Gastroesophageal sphincter (tissue), 4 donors: ENCODE data around the gene TPD52L2. TPM values are rescaled to one million over a fixed set of nuclear protein-coding genes. Genes with fewer than 3 reads are reported as not detected.
"Not testable (repeated sequence)": the region's sequence is repeated elsewhere in the genome, so short reads cannot be mapped to it uniquely, and the experiment has no call there.

ENCODE experiments used
- ATAC-seq: fragments of 150-250 bp; one replicate; pipeline ENCODE4 v1.9.1; 2016; ENCODE audit warnings: mild to moderate bottlenecking, moderate library complexity
- H3K27ac ChIP-seq, 4 donors: fragments of 200-600 bp; sonication (generic) in 3 of 4; 1 replicate in 3 of 4; 2 replicates in 1 of 4; pipeline ENCODE4 v1.5.1; 2016 to 2019
- H3K27me3 ChIP-seq: fragments of 200-600 bp; sonication (generic); one replicate; pipeline ENCODE4 v1.5.1; 2019
- H3K36me3 ChIP-seq, 2 donors: fragments of 200-600 bp; sonication (generic); one replicate each; pipeline ENCODE4 v1.5.1; 2019; ENCODE audit warnings: control low read depth in 1 of 2
- H3K4me1 ChIP-seq, 3 donors: fragments of 200-600 bp; sonication (generic); 1 replicate in 2 of 3; 2 replicates in 1 of 3; pipeline ENCODE4 v1.5.1; 2016 to 2019; ENCODE audit warnings: control low read depth in 2 of 3
- H3K4me3 ChIP-seq, 2 donors: fragments of 200-600 bp; sonication (generic); one replicate each; pipeline ENCODE4 v1.5.1; 2019; ENCODE audit warnings: mild to moderate bottlenecking in 1 of 2, moderate library complexity in 1 of 2
- H3K9me3 ChIP-seq, 3 donors: fragments of 200-600 bp; sonication (generic); one replicate each; pipeline ENCODE4 v1.5.1; 2017 to 2019; ENCODE audit warnings: control low read depth in 2 of 3
- CTCF ChIP-seq, 4 experiments: fragments of 200-600 bp in 2 of 4; fragments of 450-650 bp in 2 of 4; sonication (generic) in 1 of 4; IDR thresholded peaks; one replicate each; pipeline ENCODE4 v1.5.1; 2017 to 2019; ENCODE audit warnings: antibody characterized with exemption in 4 of 4, mild to moderate bottlenecking in 2 of 4, moderate library complexity in 2 of 4
- EP300 ChIP-seq: sonication (generic); formaldehyde crosslinking; IDR thresholded peaks from one replicate; pipeline ENCODE4 v1.6.1; 2017; ENCODE audit warnings: antibody characterized with exemption, mild to moderate bottlenecking
- POLR2A ChIP-seq, 2 donors: fragments of 450-650 bp; IDR thresholded peaks; one replicate each; pipeline ENCODE4 v1.6.1; 2017; ENCODE audit warnings: antibody characterized with exemption in 2 of 2, mild to moderate bottlenecking in 2 of 2, moderate library complexity in 1 of 2
- POLR2AphosphoS5 ChIP-seq: sonication (generic); formaldehyde crosslinking; IDR thresholded peaks from one replicate; pipeline ENCODE4 v1.6.1; 2017; ENCODE audit warnings: antibody characterized with exemption
- WGBS, 2 donors: methylation state at CpG; one replicate each; pipeline ENCODE4 v1.1.5; 2018; ENCODE audit warnings: low coverage in 1 of 2; 5-methylcytosine and 5-hydroxymethylcytosine counted together
- total RNA-seq, 4 donors: library from RNA; depleted of rRNA; stranded (reverse); fragments of >200 nt; gene quantifications; one replicate each; pipeline ENCODE4 v1.1.0, GENCODE V29; 2016

Gene TPD52L2
- total RNA-seq, 4 donors from 2014 or later = 136 to 157 (median 145) TPM

- peaks cover 0 to 44% of the 10 kb centered on the region in 2 donors for H3K36me3 ChIP-seq
- no peak for ATAC-seq
- H3K9me3 ChIP-seq = no peaks in the 10 kb centered on the region
- WGBS, 2 donors = 33 to 65% methylated on average over 8 of the region's 8 CpGs
- H3K27ac ChIP-seq = no peak overlapping the region
- H3K27me3 ChIP-seq = no peaks in the 10 kb centered on the region
- no peak for TF ChIP-seq EP300
- no peak for TF ChIP-seq CTCF (IDR thresholded peaks at IDR 0.05)
- no peak overlapping the region for H3K4me3 ChIP-seq
- H3K4me1 ChIP-seq = no peaks in the 10 kb centered on the region
Observed at GRCh38 chr20:63923651-63924050, 58.6 kb downstream of the TPD52L2 start.

GRCh38 chr20:63924241-63924640 is 59.2 kb downstream of the TPD52L2 start:
- Histone ChIP-seq H3K4me1 (no peaks in the 10 kb centered on the region), H3K27me3 (no peaks in the 10 kb centered on the region), H3K4me3 (no peak overlapping the region), H3K9me3 (no peaks in the 10 kb centered on the region), H3K36me3 (peaks cover 0 to 44% of the 10 kb centered on the region in 2 donors), H3K27ac (no peak overlapping the region)
- TF ChIP-seq POLR2A (IDR thresholded peaks at IDR 0.05) (no peak), CTCF (IDR thresholded peaks at IDR 0.05) (no peak), POLR2AphosphoS5 (no peak), EP300 (no peak)
- ATAC-seq = no peak
- 73 to 75% methylated on average over 8 of the region's 9 CpGs for WGBS, 2 donors

GRCh38 chr20:63926298-63926697 is 61.2 kb downstream of the TPD52L2 start:
- Histone ChIP-seq H3K36me3 (peaks cover 0 to 55% of the 10 kb centered on the region in 2 donors), H3K27ac (no peak overlapping the region), H3K4me1 (no peaks in the 10 kb centered on the region), H3K4me3 (no peak overlapping the region), H3K9me3 (no peaks in the 10 kb centered on the region), H3K27me3 (no peaks in the 10 kb centered on the region)
- TF ChIP-seq EP300 = no peak
- no peak for TF ChIP-seq CTCF (IDR thresholded peaks at IDR 0.05)
- no peak for TF ChIP-seq POLR2A (IDR thresholded peaks at IDR 0.05)
- no peak for TF ChIP-seq POLR2AphosphoS5
- 80 to 95% methylated on average over 3 to 7 of the region's 8 CpGs for WGBS, 2 donors
- no peak for ATAC-seq

- Histone ChIP-seq H3K4me1 (no peaks in the 10 kb centered on the region), H3K9me3 (no peaks in the 10 kb centered on the region), H3K27ac (no peak overlapping the region), H3K36me3 (peaks cover 0 to 72% of the 10 kb centered on the region in 2 donors), H3K4me3 (no peak overlapping the region), H3K27me3 (no peaks in the 10 kb centered on the region)
- WGBS, 2 donors = 94 to 97% methylated on average over 7 to 15 of the region's 26 CpGs
- ATAC-seq = no peak
- no peak for TF ChIP-seq EP300
- no peak for TF ChIP-seq CTCF (IDR thresholded peaks at IDR 0.05)
- TF ChIP-seq POLR2A (IDR thresholded peaks at IDR 0.05) = no peak
- no peak for TF ChIP-seq POLR2AphosphoS5
Observed at GRCh38 chr20:63929071-63929470, 64.0 kb downstream of the TPD52L2 start.

GRCh38 chr20:63929473-63929883 is 64.4 kb downstream of the TPD52L2 start:
- not testable (repeated sequence) for H3K4me3 ChIP-seq
- WGBS, 2 donors = 100% methylated on average over 1 of the region's 31 CpGs

More at GRCh38 chr20:63929473-63929883, 64.4 kb downstream of the TPD52L2 start:
- ATAC-seq, H3K9me3 ChIP-seq, H3K27ac ChIP-seq, H3K27me3 ChIP-seq, H3K4me1 ChIP-seq: not testable (repeated sequence)
- H3K36me3 ChIP-seq = peaks cover 0 to 76% of the 10 kb centered on the region in 2 donors
